Prostate gland (tissue), 2 donors: Measurements from ENCODE around the gene TMEM131L. TPM values are rescaled to one million over a fixed set of nuclear protein-coding genes. Genes with fewer than 3 reads are reported as not detected.

Source experiments
- DNase-seq: peaks from one replicate; pipeline ENCODE4 v3.0.0-alpha.2; 2019; ENCODE audit warnings: low spot score
- H3K27ac ChIP-seq, 2 donors: fragments of 200-600 bp; sonication (generic); 2 replicates each; pipeline ENCODE4 v1.5.1; 2017 to 2019
- H3K27me3 ChIP-seq: fragments of 200-600 bp; sonication (generic); replicated peaks from 2 replicates; pipeline ENCODE4 v1.5.1; 2019; ENCODE audit not compliant: insufficient read depth
- H3K36me3 ChIP-seq, 2 donors: fragments of 200-600 bp; sonication (generic); 1 replicate in 1 of 2; 2 replicates in 1 of 2; pipeline versions ENCODE4 v1.5.1 to v1.8.1; 2017 to 2019
- H3K4me1 ChIP-seq: fragments of 200-600 bp; sonication (generic); replicated peaks from 2 replicates; pipeline ENCODE4 v1.5.1; 2019
- H3K4me3 ChIP-seq, 2 donors: fragments of 200-600 bp; sonication (generic); 2 replicates each; pipeline ENCODE4 v1.5.1; 2017 to 2019
- H3K9me3 ChIP-seq: fragments of 200-600 bp; sonication (generic); 2 replicates; pipeline ENCODE4 v1.5.1; 2017
- CTCF ChIP-seq, 4 experiments: fragments of 200-600 bp in 2 of 4; fragments of 450-650 bp in 2 of 4; sonication (generic) in 2 of 4; IDR thresholded peaks; 1 replicate in 3 of 4; 2 replicates in 1 of 4; pipeline ENCODE4 v1.5.1; 2016 to 2019; ENCODE audit warnings: antibody characterized with exemption in 4 of 4, mild to moderate bottlenecking in 2 of 4, moderate library complexity in 2 of 4
- POLR2A ChIP-seq: fragments of 450-650 bp; IDR thresholded peaks from one replicate; pipeline ENCODE4 v1.6.1; 2016; ENCODE audit warnings: antibody characterized with exemption, mild to moderate bottlenecking
- POLR2AphosphoS5 ChIP-seq: sonication (generic); formaldehyde crosslinking; IDR thresholded peaks from one replicate; pipeline ENCODE4 v1.6.1; 2017; ENCODE audit warnings: antibody characterized with exemption
- WGBS: methylation state at CpG from one replicate; pipeline ENCODE4 v1.1.5; 2018; 5-methylcytosine and 5-hydroxymethylcytosine counted together
- intact Hi-C: fragments of 100-400 bp; cut with DNase I; formaldehyde crosslinking; loops from one replicate; pipeline ENCODE4 v1.14.2; 2022
- total RNA-seq, 2 donors: library from RNA; depleted of rRNA; stranded (reverse); fragments of >200 nt; gene quantifications; one replicate each; pipeline ENCODE4 v1.1.0, GENCODE V29; 2016

Gene TMEM131L
- total RNA-seq, 2 donors from 2014 or later: 9.3 to 12.5 TPM

DNA sequence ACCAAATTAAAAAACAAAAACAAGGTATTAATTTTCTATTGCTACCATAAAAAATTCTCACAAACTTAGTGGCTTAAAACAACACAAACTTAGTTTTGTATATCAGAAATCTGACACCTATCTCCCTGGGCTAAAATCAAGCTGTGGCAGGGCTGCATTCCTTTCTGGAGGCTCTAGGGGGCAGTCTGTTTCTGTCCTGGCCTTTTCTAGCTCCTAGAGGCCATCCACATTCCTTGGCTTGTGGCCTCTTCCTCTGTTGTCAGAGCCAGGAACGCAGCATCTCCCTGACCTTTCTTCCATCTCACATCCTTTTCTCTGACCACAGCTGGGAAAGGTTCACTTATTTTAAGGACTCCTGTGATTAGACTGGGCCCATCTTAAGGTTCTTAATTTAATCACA, 179.0 kb downstream of the TMEM131L start:
- intact Hi-C loops: loop anchor here (5.0 kb wide), 1 partner anchor 303 kb away; the partner anchor contains the start of gene MND1
- TF ChIP-seq POLR2AphosphoS5: no peak
- TF ChIP-seq POLR2A: no peak
- TF ChIP-seq CTCF (IDR thresholded peaks at IDR 0.05): no peak
- Histone ChIP-seq H3K27ac (no peak overlapping the region), H3K36me3 (no peaks in the 10 kb centered on the region), H3K9me3 (no peaks in the 10 kb centered on the region), H3K4me1 (no peaks in the 10 kb centered on the region), H3K4me3 (no peak overlapping the region), H3K27me3 (no peaks in the 10 kb centered on the region)
- 92% methylated on average over 1 of the region's 1 CpG for WGBS
- DNase-seq: no peak

DNA sequence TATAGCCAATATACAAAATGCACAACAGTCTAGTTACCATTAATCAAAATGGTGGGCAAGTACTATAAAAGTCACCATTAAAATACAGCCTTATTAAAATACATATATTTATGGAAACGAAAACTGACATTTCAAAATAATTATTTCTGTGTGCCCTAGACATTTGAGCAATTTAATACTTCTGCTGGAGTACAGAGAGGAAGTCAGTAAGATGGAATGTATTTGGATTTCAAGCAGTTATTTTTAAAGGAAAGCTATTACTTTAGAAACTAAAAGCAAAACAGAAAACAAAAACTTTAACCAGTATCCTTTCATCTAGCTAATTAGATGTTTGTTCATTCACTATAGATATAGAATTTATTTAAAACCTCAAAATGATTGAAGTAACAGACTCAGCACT, 180.1 kb downstream of the TMEM131L start:
- DNase-seq: no peak
- no peak overlapping the region for H3K27ac ChIP-seq
- no peaks in the 10 kb centered on the region for H3K4me1 ChIP-seq
- TF ChIP-seq CTCF (IDR thresholded peaks at IDR 0.05): no peak
- H3K27me3 ChIP-seq: no peaks in the 10 kb centered on the region
- H3K9me3 ChIP-seq: no peaks in the 10 kb centered on the region
- no peaks in the 10 kb centered on the region for H3K36me3 ChIP-seq
- WGBS: 58% methylated on average over 1 of the region's 1 CpG
- H3K4me3 ChIP-seq: no peak overlapping the region
- intact Hi-C loops: loop anchor here (5.0 kb wide), 1 partner anchor 304 kb away; the partner anchor contains the start of gene MND1

GRCh38 chr4:153646978-153647377, 180.8 kb downstream of the TMEM131L start:
- Histone ChIP-seq H3K4me1 (no peaks in the 10 kb centered on the region), H3K27me3 (no peaks in the 10 kb centered on the region), H3K4me3 (no peak overlapping the region), H3K27ac (no peak overlapping the region), H3K36me3 (no peaks in the 10 kb centered on the region), H3K9me3 (no peaks in the 10 kb centered on the region)
- intact Hi-C loops: loop anchor here (5.0 kb wide), 1 partner anchor 305 kb away; the partner anchor contains the start of gene MND1
- no peak for DNase-seq
- no peak for TF ChIP-seq POLR2A
- no peak for TF ChIP-seq CTCF (IDR thresholded peaks at IDR 0.05)
- TF ChIP-seq POLR2AphosphoS5: no peak
- 100% methylated on average over 1 of the region's 1 CpG for WGBS

DNA sequence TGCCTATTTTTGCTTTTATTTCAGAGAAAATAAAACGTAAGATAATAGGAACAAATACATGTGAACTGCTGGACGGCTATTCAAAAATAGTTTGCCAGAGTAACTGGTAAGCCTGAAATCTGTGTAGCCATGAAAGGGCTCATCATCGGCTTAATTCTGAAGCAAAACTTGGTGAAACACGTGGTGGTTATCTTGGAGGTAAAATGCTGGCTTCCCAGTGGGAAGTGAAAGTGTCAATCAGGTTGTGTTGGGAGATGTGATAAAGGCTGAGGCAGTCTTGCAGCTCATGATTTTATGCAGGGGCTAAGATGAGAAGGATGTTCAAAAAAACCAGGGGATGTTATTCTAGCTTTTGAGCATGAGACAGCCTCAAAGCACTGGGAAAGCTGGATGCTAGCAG, 181.8 kb downstream of the TMEM131L start:
- DNase-seq: no peak
- TF ChIP-seq POLR2AphosphoS5: no peak
- TF ChIP-seq POLR2A: no peak
- no peak for TF ChIP-seq CTCF (IDR thresholded peaks at IDR 0.05)
- Histone ChIP-seq H3K4me1 (no peaks in the 10 kb centered on the region), H3K27me3 (no peaks in the 10 kb centered on the region), H3K4me3 (no peak overlapping the region), H3K9me3 (no peaks in the 10 kb centered on the region), H3K27ac (no peak overlapping the region), H3K36me3 (no peaks in the 10 kb centered on the region)
- intact Hi-C loops: loop anchor here (5.0 kb wide), 1 partner anchor 306 kb away; the partner anchor contains the start of gene MND1
- WGBS: 62% methylated on average over 4 of the region's 4 CpGs

GRCh38 chr4:153649572-153649991, 183.4 kb downstream of the TMEM131L start:
- no peaks in the 10 kb centered on the region for H3K9me3 ChIP-seq
- H3K4me1 ChIP-seq: no peaks in the 10 kb centered on the region
- intact Hi-C loops: loop anchor here (5.0 kb wide), 1 partner anchor 307 kb away; the partner anchor contains the start of gene MND1
- H3K27me3 ChIP-seq: no peaks in the 10 kb centered on the region
- WGBS: 43% methylated on average over 6 of the region's 6 CpGs
- H3K27ac ChIP-seq: no peak overlapping the region
- TF ChIP-seq POLR2A (no peak), POLR2AphosphoS5 (no peak), CTCF (IDR thresholded peaks at IDR 0.05) (no peak)
- DNase-seq: no peak
- H3K4me3 ChIP-seq: no peak overlapping the region
- no peaks in the 10 kb centered on the region for H3K36me3 ChIP-seq
